ENCODE data around the gene HOXA10.

The HOXA10 gene

GRCh38 chr7:27145165-27145913, 28.8 kb downstream of the HOXA10 start:
- DNase-seq (ENCODE audit: low read depth in 2 of 2) = no peak

- DNase-seq (ENCODE audit: low read depth in 2 of 2) = no peak
These were observed 29.3 kb downstream of the HOXA10 start for GRCh38 chr7:27144781-27145164.

DNA sequence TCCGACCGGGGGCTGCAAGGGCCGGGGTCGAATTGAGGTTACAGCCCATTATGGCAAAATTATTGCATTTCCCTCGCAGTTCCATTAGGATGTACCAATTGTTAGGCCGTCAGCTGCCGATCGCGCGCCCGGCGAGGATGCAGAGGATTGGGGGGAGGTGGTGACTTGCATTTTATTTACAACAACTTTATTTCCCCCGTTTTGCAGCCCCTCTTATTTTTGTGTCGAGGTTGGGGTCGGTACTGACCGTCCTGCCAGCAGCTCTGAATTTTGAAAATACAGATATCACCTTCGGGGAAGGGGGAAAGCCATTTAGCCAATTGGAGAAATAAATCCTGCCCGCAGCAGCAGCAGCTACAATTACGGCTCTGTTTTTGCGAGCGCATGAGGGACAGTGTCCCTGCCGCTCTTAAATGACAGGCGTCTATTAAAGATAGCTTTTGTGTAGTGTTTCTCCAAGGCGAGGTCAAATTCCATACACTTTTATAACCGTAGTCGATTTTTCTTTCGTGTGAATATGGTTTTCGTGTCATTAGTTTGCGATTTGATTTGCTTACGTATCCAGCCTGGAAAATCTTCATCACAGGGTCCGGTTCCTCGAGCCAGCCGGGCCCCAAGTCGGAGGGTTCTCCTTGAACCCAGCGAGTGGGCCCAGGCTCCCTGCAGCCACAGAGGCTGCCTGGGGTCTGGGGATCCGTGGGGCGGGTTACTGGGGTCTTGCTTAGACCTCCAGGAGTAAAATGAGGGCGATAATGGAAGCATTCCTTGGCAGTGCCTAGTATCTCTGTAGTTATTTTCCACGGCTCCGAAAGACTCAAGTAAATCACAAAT, 30.0 kb downstream of the HOXA10 start:
- no peak for DNase-seq (ENCODE audit: low read depth in 2 of 2)

- no peak for DNase-seq (ENCODE audit: low read depth in 2 of 2)
These were observed 30.8 kb downstream of the HOXA10 start, which contains the start of gene HOXA5 for GRCh38 chr7:27143023-27143949. Gene HOXA5 (minus strand): TSS chr7:27143681. CDS start chr7:27143607, 74 bp downstream.

DNA sequence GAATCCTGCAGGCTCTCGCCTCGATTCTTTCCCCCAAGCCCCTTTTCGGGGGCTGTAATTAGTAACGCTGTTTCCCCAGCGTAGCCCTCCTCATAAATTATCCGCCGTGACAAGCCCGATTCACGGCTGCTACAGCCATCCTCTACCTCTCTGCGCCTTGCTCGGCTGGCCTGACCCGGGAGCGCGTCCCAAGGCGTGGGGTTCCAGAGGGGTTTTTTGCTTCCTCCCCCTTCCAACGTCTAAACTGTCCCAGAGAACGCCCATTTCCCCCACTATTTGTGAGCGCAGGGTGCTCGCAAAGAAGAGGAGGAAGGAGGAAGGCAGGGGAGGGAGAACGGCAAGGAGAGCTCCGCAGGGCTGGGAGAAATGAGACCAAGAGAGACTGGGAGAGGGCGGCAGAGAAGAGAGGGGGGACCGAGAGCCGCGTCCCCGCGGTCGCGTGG, 31.5 kb downstream of the HOXA10 start:
- no peak for DNase-seq (ENCODE audit: low read depth in 2 of 2)

DNA sequence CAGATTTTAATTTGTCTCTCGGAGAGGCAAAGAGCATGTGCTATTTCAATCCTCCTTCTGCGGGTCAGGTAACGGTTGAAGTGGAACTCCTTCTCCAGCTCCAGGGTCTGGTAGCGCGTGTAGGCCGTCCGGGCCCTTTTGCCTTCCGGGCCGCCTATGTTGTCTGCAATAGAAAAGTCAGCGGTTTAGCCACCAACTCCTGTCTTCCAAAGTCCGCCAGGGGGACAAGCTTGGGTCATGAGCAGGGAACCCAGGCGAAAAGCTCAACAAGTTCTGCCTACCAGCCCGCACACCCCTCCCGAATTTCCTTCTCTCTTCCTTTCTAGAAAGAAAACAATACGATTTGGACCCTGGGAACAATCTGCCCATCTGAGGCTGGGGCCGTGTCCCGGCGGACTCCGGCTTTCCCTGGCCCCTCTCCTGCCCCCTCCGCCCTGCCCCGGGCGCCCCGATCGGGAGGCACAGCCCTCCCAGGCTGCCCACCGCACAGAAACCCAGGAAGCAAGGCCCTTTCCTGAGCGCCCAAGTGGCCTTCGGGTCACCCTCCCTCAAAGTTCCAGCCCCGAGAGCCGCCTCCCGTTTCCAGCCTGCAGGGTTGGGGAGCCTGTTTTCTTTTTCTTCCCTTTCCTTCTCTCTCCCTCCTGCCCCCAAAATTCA, 32.1 kb downstream of the HOXA10 start:
- DNase-seq (ENCODE audit: low read depth in 2 of 2) = no peak

DNA sequence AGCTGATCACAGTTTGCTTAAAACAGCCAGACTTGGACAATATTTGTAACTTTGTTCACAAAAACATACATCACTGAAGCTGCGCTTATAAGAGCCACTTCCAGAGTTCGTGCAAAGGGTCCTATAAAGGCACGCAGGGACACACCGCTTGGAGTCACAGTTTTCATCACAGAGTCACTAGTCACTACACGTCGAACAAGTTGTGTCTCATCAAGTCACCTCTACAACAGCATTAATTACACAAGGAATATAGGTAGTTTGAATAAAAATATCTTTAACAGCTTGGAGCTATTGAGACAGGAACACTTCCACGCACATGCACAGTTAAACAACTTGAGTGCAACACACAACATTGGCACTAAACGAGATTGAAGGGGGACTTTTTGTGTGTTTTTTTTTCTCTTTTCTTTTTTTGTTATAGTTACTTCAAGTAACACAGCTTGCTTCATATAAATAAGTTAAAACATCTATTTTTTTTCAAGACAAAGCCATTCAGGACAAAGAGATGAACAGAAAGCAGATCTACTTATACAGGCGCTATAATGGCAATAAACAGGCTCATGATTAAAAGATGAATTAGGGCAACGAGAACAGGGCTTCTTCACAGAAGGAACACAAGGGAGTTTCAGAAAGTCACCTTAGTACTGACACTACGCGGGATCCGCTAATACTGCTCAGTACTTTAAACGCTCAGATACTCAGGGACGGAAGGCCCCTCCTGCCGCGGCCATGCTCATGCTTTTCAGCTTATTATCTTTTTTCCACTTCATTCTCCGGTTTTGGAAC, 32.8 kb downstream of the HOXA10 start:
- DNase-seq (ENCODE audit: low read depth in 2 of 2) = no peak

GRCh38 chr7:27140126-27140857, 33.8 kb downstream of the HOXA10 start:
- DNase-seq (ENCODE audit: low read depth in 2 of 2) = no peak

DNA sequence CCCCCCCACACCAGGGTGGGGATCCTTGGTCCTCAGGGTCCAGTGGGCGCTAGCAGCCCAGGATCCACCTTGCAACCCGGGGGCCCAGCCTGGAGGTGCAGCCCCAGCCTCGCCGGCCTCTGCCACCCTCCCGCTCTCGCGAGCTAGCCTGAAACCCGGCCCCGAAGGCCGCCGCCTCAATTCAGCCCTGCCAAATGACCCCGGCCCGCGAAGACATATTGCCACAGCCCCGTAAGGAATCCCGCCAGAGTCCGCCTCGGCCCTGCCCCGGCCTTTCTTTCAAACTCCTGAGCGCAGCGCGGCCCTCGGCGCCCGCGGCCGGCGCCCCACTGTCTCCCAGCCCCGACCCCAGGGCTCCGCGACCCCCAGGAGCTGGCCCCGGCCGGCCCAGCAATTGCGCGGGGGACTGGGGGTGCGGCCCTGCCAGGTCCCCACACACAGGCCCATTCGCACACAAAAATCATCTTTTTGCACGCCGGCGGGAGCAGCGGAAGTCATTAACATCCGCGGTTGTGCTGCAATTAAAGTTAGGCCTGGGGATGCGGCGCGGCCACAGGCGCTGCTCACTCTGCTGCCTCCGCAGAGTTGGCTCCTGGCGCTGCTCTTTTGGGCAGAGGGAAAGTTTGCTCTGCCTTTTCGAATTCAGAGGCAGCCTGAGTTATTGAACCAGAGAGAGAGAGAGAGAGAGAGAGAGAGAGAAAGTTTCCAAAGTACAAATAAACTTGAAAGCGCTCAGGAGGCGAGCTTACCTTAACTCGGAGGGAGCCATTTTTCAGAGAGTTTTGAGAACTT, 34.6 kb downstream of the HOXA10 start:
- no peak for DNase-seq (ENCODE audit: low read depth in 2 of 2)

GRCh38 chr7:27138985-27139333, 35.2 kb downstream of the HOXA10 start:
- no peak for DNase-seq (ENCODE audit: low read depth in 2 of 2)

DNA sequence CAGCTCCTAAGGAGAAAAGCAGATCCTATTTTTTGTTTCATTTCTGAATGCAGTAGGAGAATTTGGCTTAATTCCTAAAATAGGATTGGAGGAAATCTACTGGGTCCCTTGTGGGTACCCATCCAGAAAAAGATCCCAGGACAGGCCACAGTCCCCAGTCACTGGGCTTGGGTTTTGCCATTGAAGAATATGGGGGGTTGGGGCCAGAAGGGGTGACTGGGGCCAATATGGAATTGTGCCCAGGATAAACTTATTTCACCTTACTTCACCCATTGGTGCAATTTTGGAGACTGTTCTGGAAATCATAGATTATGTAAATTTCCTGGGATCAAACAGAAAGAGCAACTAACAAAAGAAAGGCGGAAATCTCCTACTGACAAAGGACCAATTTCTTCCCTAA, 35.6 kb downstream of the HOXA10 start:
- DNase-seq (ENCODE audit: low read depth in 2 of 2) = no peak

- DNase-seq (ENCODE audit: low read depth in 2 of 2) = no peak
These were observed 36.3 kb downstream of the HOXA10 start for GRCh38 chr7:27137640-27138315.

GRCh38 chr7:27134392-27134791, 39.7 kb downstream of the HOXA10 start:
- no peak for DNase-seq (ENCODE audit: low read depth in 2 of 2)

- no peak for DNase-seq (ENCODE audit: low read depth in 2 of 2)
These were observed 40.5 kb downstream of the HOXA10 start for GRCh38 chr7:27133409-27134231.

GRCh38 chr7:27132978-27133377, 41.1 kb downstream of the HOXA10 start:
- no peak for DNase-seq (ENCODE audit: low read depth in 2 of 2)

DNA sequence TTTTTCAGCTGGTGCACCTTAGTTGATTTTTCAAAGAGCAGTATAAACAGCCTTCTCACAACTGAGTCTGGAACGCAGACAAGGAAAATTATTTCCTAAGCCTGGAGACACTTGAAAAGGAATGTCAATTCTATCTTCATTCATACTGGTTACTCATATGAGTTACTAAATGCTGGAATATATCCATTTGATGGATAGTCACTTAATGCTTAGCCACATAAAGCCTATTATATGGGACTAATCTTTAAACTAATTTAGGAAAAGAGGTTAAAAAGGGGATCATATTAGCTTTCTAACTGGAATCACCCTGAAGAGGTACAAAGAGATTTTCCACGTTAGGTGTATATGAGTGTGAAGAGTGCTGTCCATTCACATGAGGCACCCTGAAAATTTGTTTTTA, 41.9 kb downstream of the HOXA10 start:
- DNase-seq (ENCODE audit: low read depth in 2 of 2) = no peak

DNA sequence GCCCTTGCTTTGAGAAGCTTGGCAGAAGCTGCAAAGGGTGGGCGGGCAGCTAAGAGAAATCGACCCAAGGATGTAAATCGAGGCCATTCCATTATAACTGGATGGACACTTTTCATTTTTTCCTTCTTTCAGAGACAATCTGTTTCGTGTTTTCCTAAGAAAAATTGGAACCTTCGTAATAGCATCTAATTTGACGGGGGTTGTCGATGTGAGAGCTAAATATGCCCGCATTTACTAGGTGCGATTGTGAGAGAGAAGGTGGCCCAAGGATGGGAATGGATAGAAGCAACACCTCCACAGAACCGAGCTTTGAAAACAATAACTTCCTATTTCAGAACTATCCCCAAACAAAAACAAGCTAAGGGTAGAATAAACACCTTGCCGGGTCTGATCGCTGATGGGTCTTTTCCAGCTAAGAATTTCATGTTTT, 42.7 kb downstream of the HOXA10 start:
- no peak for DNase-seq (ENCODE audit: low read depth in 2 of 2)

All from stimulated activated CD4-positive, alpha-beta T cell treated with anti-CD3 and anti-CD28 coated beads, Interleukin-1b, Interleukin-23, amount 100 ng/mL, for 1 hour (primary cell).